Fibroblast of lung (primary cell): ENCODE measurements around the gene FRS2. TPM values are rescaled to one million over a fixed set of nuclear protein-coding genes. Genes with fewer than 3 reads are reported as not detected.

Source experiments
- DNase-seq, 2 donors: peaks; one replicate each; pipeline versions ENCODE4 v3.0.0 to v3.0.0-alpha.2; 2010; ENCODE audit warnings: low read depth in 2 of 2
- H2AFZ ChIP-seq: 2 replicates; pipeline ENCODE4 v1.5.1; 2012; ENCODE audit warnings: low read length, control low read depth, inconsistent platforms
- H3K27ac ChIP-seq: 2 replicates; pipeline ENCODE4 v1.5.1; 2011; ENCODE audit warnings: low read length, control low read depth; ENCODE audit not compliant: insufficient read depth
- H3K27me3 ChIP-seq: 2 replicates; pipeline ENCODE4 v1.5.1; 2011; ENCODE audit warnings: mild to moderate bottlenecking, low read length; ENCODE audit not compliant: control insufficient read depth, insufficient read depth
- H3K36me3 ChIP-seq: 2 replicates; pipeline ENCODE4 v1.5.1; 2011; ENCODE audit warnings: low read length; ENCODE audit not compliant: control insufficient read depth, insufficient read depth
- H3K4me1 ChIP-seq: 2 replicates; pipeline ENCODE4 v1.5.1; 2011; ENCODE audit warnings: low read length; ENCODE audit not compliant: control insufficient read depth, insufficient read depth; ENCODE audit errors: extremely low read depth
- H3K4me2 ChIP-seq: 2 replicates; pipeline ENCODE4 v1.5.1; 2011; ENCODE audit warnings: low read length, control low read depth; ENCODE audit not compliant: insufficient read depth; ENCODE audit errors: extremely low read depth
- H3K4me3 ChIP-seq, 4 experiments: fragments of 200-600 bp in 1 of 4; sonication (generic) in 1 of 4; replicated peaks in 1 of 4; 2 replicates each; pipeline ENCODE4 v1.5.1; 2011 to 2016; ENCODE audit warnings: low read length in 4 of 4, low read depth in 3 of 4, mild to moderate bottlenecking in 3 of 4, control low read depth in 2 of 4, inconsistent platforms in 1 of 4, mixed read lengths in 1 of 4; ENCODE audit not compliant: insufficient read depth in 1 of 4; ENCODE audit errors: control extremely low read depth in 1 of 4
- H3K79me2 ChIP-seq: 2 replicates; pipeline ENCODE4 v1.5.1; 2012; ENCODE audit warnings: mild to moderate bottlenecking, low read length, inconsistent platforms; ENCODE audit not compliant: control insufficient read depth, insufficient read depth
- H3K9ac ChIP-seq: 2 replicates; pipeline ENCODE4 v1.5.1; 2011; ENCODE audit warnings: mild to moderate bottlenecking, low read length, control low read depth; ENCODE audit not compliant: insufficient read depth
- H3K9me3 ChIP-seq: 2 replicates; pipeline ENCODE4 v1.5.1; 2012; ENCODE audit warnings: low read depth, low read length; ENCODE audit not compliant: control insufficient read depth, insufficient read depth
- H4K20me1 ChIP-seq: 2 replicates; pipeline ENCODE4 v1.5.1; 2011; ENCODE audit warnings: low read length; ENCODE audit not compliant: control insufficient read depth, insufficient read depth; ENCODE audit errors: extremely low read depth
- CTCF ChIP-seq, 2 donors: IDR thresholded peaks in 1 of 2; conservative IDR thresholded peaks in 1 of 2; 1 replicate in 1 of 2; 2 replicates in 1 of 2; pipeline ENCODE4 v1.5.1; 2011 to 2012; ENCODE audit warnings: low read length in 2 of 2, control low read depth in 1 of 2, inconsistent platforms in 1 of 2, low read depth in 1 of 2, mild to moderate bottlenecking in 1 of 2
- EZH2 ChIP-seq: IDR thresholded peaks from 2 replicates; pipeline ENCODE4 v1.5.1; 2012; ENCODE audit warnings: low read length, control low read depth, mild to moderate bottlenecking; ENCODE audit errors: missing control alignments
- polyA plus RNA-seq, 2 donors: library from polyadenylated mRNA; depleted of rRNA in 1 of 2; stranded (reverse) in 1 of 2; unstranded in 1 of 2; fragments of >200 nt; gene quantifications; 2 replicates each; pipeline ENCODE4 v1.2.1, GENCODE V29; 2011 to 2012; ENCODE audit warnings: missing spikeins in 1 of 2
- total RNA-seq: library from RNA; depleted of rRNA; stranded (reverse); fragments of >200 nt; gene quantifications from 2 replicates; pipeline ENCODE4 v1.2.1, GENCODE V29; 2014

Gene FRS2
- total and polyA plus RNA-seq, 2 donors (not counting 1 experiment from before 2014, with no cell fraction given): 37.1 to 45.9 TPM

- no peak overlapping the region for H3K27ac ChIP-seq
- no peaks in the 10 kb centered on the region for H3K9me3 ChIP-seq
- H4K20me1 ChIP-seq: no peaks in the 10 kb centered on the region
- peaks cover 4% of the 10 kb centered on the region for H3K27me3 ChIP-seq
- H3K4me1 ChIP-seq: no peaks in the 10 kb centered on the region
- H2AFZ ChIP-seq: no peak overlapping the region
- no peak overlapping the region for H3K9ac ChIP-seq
- H3K36me3 ChIP-seq: no peaks in the 10 kb centered on the region
- H3K4me2 ChIP-seq: no peak overlapping the region
- TF ChIP-seq EZH2 (no peak), CTCF (conservative IDR thresholded peaks at IDR 0.05 in 1 of 2, IDR thresholded peaks at IDR 0.05 in 1 of 2; ENCODE audit: low read depth in 1 of 2, low read length in 2 of 2) (no peak)
- no peak overlapping the region for H3K4me3 ChIP-seq
- DNase-seq: no peak
- no peaks in the 10 kb centered on the region for H3K79me2 ChIP-seq
These were observed 143.2 kb downstream of the FRS2 start for GRCh38 chr12:69613351-69613750.

GRCh38 chr12:69616025-69616424 lies 145.8 kb downstream of the FRS2 start:
- H3K4me3 ChIP-seq: no peak overlapping the region
- H3K27ac ChIP-seq: no peak overlapping the region
- H4K20me1 ChIP-seq: no peaks in the 10 kb centered on the region
- no peaks in the 10 kb centered on the region for H3K9me3 ChIP-seq
- H3K27me3 ChIP-seq: peaks cover 4% of the 10 kb centered on the region
- H3K36me3 ChIP-seq: no peaks in the 10 kb centered on the region
- DNase-seq: no peak
- no peak overlapping the region for H3K9ac ChIP-seq
- no peak overlapping the region for H3K4me2 ChIP-seq
- no peak for TF ChIP-seq EZH2
- no peak for TF ChIP-seq CTCF (conservative IDR thresholded peaks at IDR 0.05 in 1 of 2, IDR thresholded peaks at IDR 0.05 in 1 of 2; ENCODE audit: low read depth in 1 of 2, low read length in 2 of 2)
- no peaks in the 10 kb centered on the region for H3K79me2 ChIP-seq
- no peaks in the 10 kb centered on the region for H3K4me1 ChIP-seq
- no peak overlapping the region for H2AFZ ChIP-seq

- H3K27me3 ChIP-seq: peaks cover 13% of the 10 kb centered on the region
- H3K27ac ChIP-seq: no peak overlapping the region
- H3K4me1 ChIP-seq: no peaks in the 10 kb centered on the region
- no peak overlapping the region for H3K4me3 ChIP-seq
- DNase-seq: no peak
- H2AFZ ChIP-seq: no peak overlapping the region
- H3K36me3 ChIP-seq: no peaks in the 10 kb centered on the region
- H3K79me2 ChIP-seq: no peaks in the 10 kb centered on the region
- H3K4me2 ChIP-seq: no peak overlapping the region
- no peaks in the 10 kb centered on the region for H3K9me3 ChIP-seq
- no peaks in the 10 kb centered on the region for H4K20me1 ChIP-seq
- no peak overlapping the region for H3K9ac ChIP-seq
- TF ChIP-seq CTCF (conservative IDR thresholded peaks at IDR 0.05 in 1 of 2, IDR thresholded peaks at IDR 0.05 in 1 of 2; ENCODE audit: low read depth in 1 of 2, low read length in 2 of 2) (no peak), EZH2 (no peak)
These were observed 148.9 kb downstream of the FRS2 start for GRCh38 chr12:69619050-69619449.
